Stimulated activated CD4-positive, alpha-beta T cell treated with anti-CD3 and anti-CD28 coated beads, Interleukin-4, amount 100 ng/mL, for 4 hours (primary cell): ENCODE results near the gene FAM50B.

Source experiments
- DNase-seq, 2 experiments: peaks; one replicate each; pipeline ENCODE4 v3.0.0-alpha.2; 2020

The FAM50B gene

DNA sequence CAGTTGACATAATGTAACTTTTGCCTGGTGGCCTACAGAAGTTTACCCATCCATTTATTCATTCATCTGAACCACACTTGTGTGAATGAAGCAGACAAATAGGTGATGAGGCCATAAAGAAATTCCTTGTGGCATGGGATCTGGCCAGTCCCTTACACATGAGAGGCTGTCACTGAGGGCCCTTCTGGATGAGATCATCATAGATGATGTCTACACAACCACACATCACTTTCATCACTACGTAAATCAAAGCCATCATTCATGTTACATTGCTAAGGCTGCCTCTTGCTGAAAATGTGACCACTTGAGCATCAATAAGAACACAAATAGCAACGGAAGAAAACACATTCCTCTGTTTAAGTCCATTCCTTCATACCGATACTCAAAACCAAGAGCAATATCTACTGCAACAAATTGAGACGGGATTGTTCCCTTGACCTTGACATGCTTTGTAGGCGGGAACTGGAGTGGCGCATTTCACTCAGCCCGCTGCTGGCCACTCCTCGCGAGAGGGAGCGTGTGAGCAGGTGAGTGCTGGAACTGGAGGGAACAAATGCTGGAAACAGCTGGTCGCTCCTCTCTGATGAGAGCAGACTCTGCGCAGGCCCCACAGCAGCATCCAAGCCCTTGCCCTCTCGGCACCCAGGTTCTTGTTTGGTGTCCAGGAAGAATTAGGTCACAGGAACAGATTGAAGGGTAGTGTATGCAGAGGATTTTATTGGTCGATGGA is 49.3 kb downstream of the FAM50B start:
- DNase-seq: no peak

DNA sequence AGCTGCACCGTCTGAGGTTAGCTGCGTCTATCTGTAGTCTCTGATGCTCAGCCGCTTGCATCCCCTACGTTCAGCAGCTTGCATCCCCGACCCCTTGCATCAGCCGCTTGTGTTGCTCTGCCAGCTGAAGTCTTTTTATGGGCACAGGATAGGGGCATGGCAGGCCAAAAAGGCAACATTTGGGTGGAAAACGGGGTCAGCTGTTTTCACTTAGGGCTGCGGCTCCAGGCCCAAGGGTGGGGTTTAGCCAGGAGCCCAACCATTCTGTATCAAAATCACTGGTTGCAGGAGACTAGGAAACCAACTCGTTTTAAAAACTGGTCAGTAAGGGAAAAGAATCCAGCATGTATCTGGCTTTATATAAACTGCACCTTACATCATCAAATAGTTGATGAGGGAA is 49.9 kb downstream of the FAM50B start:
- no peak for DNase-seq

DNA sequence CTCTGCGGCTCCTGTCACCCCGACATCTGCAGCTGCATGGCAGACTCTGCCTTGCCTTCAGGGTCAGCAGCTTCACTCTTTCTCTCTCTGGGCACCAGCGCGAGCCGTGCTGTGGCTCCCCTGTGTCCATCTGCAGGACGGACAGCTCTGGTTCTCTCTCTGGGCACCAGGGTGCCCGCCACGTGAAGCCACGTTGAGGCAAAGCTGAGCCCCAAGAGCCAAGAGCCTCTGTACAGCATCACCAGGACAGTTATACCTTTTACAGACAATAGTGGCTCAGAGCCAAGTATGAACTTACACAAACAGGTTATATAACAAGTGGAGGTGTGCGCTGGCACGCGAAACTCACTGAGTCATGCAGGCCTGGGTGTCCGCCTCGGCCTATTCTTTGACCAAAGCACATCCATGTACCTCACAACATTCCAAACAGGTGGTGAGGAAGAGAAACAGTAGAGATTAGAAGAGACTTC is 50.8 kb downstream of the FAM50B start:
- no peak for DNase-seq
